ENCODE data around the gene ANKRD44. TPM values are rescaled to one million over a fixed set of nuclear protein-coding genes. Genes with fewer than 3 reads are reported as not detected.

ANKRD44 gene
- total and polyA plus RNA-seq, 2 of the 8 experiments (the other 6 are each of a cell fraction or from before 2014, with no cell fraction given) = 1.2 to 1.3 TPM

GRCh38 chr2:197235711-197236110 is 74.9 kb downstream of the ANKRD44 start (continued):
- TF ChIP-seq KDM5A (IDR thresholded peaks at IDR 0.05; ENCODE audit: low read length) (no peak), TCF12 (IDR thresholded peaks at IDR 0.05; ENCODE audit: low read depth, low read length) (no peak)

Data from H1 (cell line).